Endothelial cell of umbilical vein (primary cell): Measurements from ENCODE around the gene TSEN2. TPM values are rescaled to one million over a fixed set of nuclear protein-coding genes. Genes with fewer than 3 reads are reported as not detected.

Source experiments
- BruUV-seq: library from RNA; stranded (reverse); fragments of 400-500 nt; replicated peaks from 2 replicates; lab custom pipeline; 2021; lab: Mats Ljungman, UMichigan
- CTCF ChIA-PET: fragments of 300-600, 350-600 bp; sonication (Branson Sonifier 250); formaldehyde crosslinking; loops from one replicate; lab custom pipeline; 2021; ENCODE audit warnings: antibody characterized with exemption, inconsistent platforms; lab: Charles Lee
- POLR2A ChIA-PET: fragments of 300-600, 350-600 bp; sonication (Branson Sonifier 250); formaldehyde crosslinking; loops from one replicate; lab custom pipeline; 2021; ENCODE audit warnings: antibody characterized with exemption, inconsistent platforms; lab: Charles Lee
- DNase-seq: peaks from one replicate; pipeline ENCODE4 v3.0.0-alpha.2; 2011; ENCODE audit warnings: low read depth, low spot score
- FAIRE-seq: peaks from 2 replicates; lab custom pipeline; 2011; peaks lifted over from hg19 to GRCh38; lab: Jason Lieb, UNC
- H2AFZ ChIP-seq: 2 replicates; pipeline ENCODE4 v1.6.0; 2012; ENCODE audit warnings: low read depth, low read length, control low read depth, inconsistent platforms
- H3K27ac ChIP-seq: 2 replicates; pipeline ENCODE4 v1.5.1; 2011; ENCODE audit warnings: low read depth, mild to moderate bottlenecking, control low read depth, low read length, moderate library complexity; ENCODE audit not compliant: insufficient read depth
- H3K27me3 ChIP-seq, 2 experiments: 2 replicates each; pipeline versions ENCODE4 v1.6.0 to v1.6.1; 2011; ENCODE audit warnings: low read length in 2 of 2, mixed read lengths in 1 of 2; ENCODE audit not compliant: control insufficient read depth in 2 of 2, insufficient read depth in 2 of 2
- H3K36me3 ChIP-seq, 2 experiments: 2 replicates in 1 of 2; 3 replicates in 1 of 2; pipeline ENCODE4 v1.5.1; 2011; ENCODE audit warnings: low read length in 2 of 2, mild to moderate bottlenecking in 1 of 2, moderate library complexity in 1 of 2; ENCODE audit not compliant: control insufficient read depth in 2 of 2, insufficient read depth in 2 of 2; ENCODE audit errors: extremely low read depth in 1 of 2
- H3K4me1 ChIP-seq: 3 replicates; pipeline ENCODE4 v1.5.1; 2011; ENCODE audit warnings: mild to moderate bottlenecking, low read length; ENCODE audit not compliant: control insufficient read depth, insufficient read depth; ENCODE audit errors: extremely low read depth
- H3K4me2 ChIP-seq: 2 replicates; pipeline ENCODE4 v1.6.1; 2011; ENCODE audit warnings: low read length, control low read depth, mixed read lengths; ENCODE audit not compliant: insufficient read depth
- H3K4me3 ChIP-seq, 3 experiments: fragments of 200-600 bp in 1 of 3; sonication (generic), shearing (Covaris generic) in 1 of 3; replicated peaks in 1 of 3; 2 replicates each; pipeline ENCODE4 v1.5.1; 2011 to 2016; ENCODE audit warnings: control low read depth in 3 of 3, low read length in 3 of 3, mild to moderate bottlenecking in 2 of 3, inconsistent platforms in 1 of 3, low read depth in 1 of 3, moderate library complexity in 1 of 3; ENCODE audit not compliant: insufficient read depth in 1 of 3
- H3K79me2 ChIP-seq: 2 replicates; pipeline ENCODE4 v1.6.0; 2012; ENCODE audit warnings: low read length, inconsistent platforms; ENCODE audit not compliant: control insufficient read depth, insufficient read depth
- H3K9ac ChIP-seq: replicated peaks from 2 replicates; pipeline ENCODE3; 2011; ENCODE audit warnings: low read length, control low read depth; ENCODE audit not compliant: insufficient read depth; ENCODE audit errors: extremely low read depth
- H3K9me1 ChIP-seq: replicated peaks from 3 replicates; pipeline ENCODE4 v1.6.0; 2011; ENCODE audit warnings: mild to moderate bottlenecking, low read length; ENCODE audit not compliant: control insufficient read depth, insufficient read depth; ENCODE audit errors: extremely low read depth
- H3K9me3 ChIP-seq: replicated peaks from 2 replicates; pipeline ENCODE4 v1.5.1; 2012; ENCODE audit warnings: low read length, inconsistent platforms; ENCODE audit not compliant: control insufficient read depth, insufficient read depth
- H4K20me1 ChIP-seq: replicated peaks from 2 replicates; pipeline ENCODE3; 2011; ENCODE audit warnings: mild to moderate bottlenecking, low read length; ENCODE audit not compliant: control insufficient read depth, insufficient read depth; ENCODE audit errors: extremely low read depth
- CTCF ChIP-seq, 2 donors: IDR thresholded peaks; 1 replicate in 1 of 2; 2 replicates in 1 of 2; pipeline ENCODE4 v1.5.1; 2011; ENCODE audit warnings: low read length in 2 of 2, mild to moderate bottlenecking in 2 of 2, moderate library complexity in 2 of 2, control low read depth in 1 of 2, inconsistent platforms in 1 of 2, low read depth in 1 of 2; ENCODE audit not compliant: insufficient read depth in 1 of 2; ENCODE audit errors: extremely low read depth in 1 of 2
- EZH2 ChIP-seq: IDR thresholded peaks from 2 replicates; pipeline ENCODE4 v1.6.1; 2012; ENCODE audit warnings: borderline replicate concordance, low read depth, mild to moderate bottlenecking, moderate library complexity, low read length, inconsistent platforms; ENCODE audit not compliant: severe bottlenecking
- JUN ChIP-seq: IDR thresholded peaks from 2 replicates; pipeline ENCODE4 v1.6.1; 2011; ENCODE audit warnings: borderline replicate concordance, low read depth; ENCODE audit not compliant: insufficient read length, insufficient read depth
- MAX ChIP-seq: IDR thresholded peaks from 2 replicates; pipeline ENCODE4 v1.6.1; 2011; ENCODE audit not compliant: insufficient read depth, insufficient read length
- MYC ChIP-seq: IDR thresholded peaks from one replicate; pipeline ENCODE4 v1.6.1; 2011; ENCODE audit warnings: mild to moderate bottlenecking, low read depth, low read length
- POLR2A ChIP-seq: IDR thresholded peaks from 2 replicates; pipeline ENCODE4 v1.6.1; 2012; ENCODE audit warnings: low read depth, mild to moderate bottlenecking, control low read depth, low read length
- POLR2AphosphoS5 ChIP-seq: IDR thresholded peaks from 2 replicates; pipeline ENCODE4 v1.6.1; 2012; ENCODE audit warnings: low read depth, mild to moderate bottlenecking, control low read depth, low read length, moderate library complexity; ENCODE audit not compliant: insufficient read depth
- dilution Hi-C: fragments of 300-500 bp; cut with MboI; formaldehyde crosslinking; loops from one replicate; pipeline ENCODE4 v1.15.0; 2019; ENCODE audit warnings: low sequenced_read_pairs; ENCODE audit not compliant: extremely low pct_ligation_motif_present
- intact Hi-C: fragments of 100-400 bp; cut with micrococcal nuclease; formaldehyde crosslinking; loops from one replicate; pipeline ENCODE4 v1.10.0; 2022
- polyA plus RNA-seq, 4 experiments: library from polyadenylated mRNA; depleted of rRNA in 3 of 4; stranded (reverse) in 3 of 4; unstranded in 1 of 4; fragments of >200 nt; gene quantifications; 2 replicates each; pipeline versions ENCODE4 v1.2.1 to v1.2.3, GENCODE V29; 2011 to 2012; ENCODE audit warnings: missing spikeins in 1 of 4
- total RNA-seq: library from RNA; stranded (reverse); gene quantifications from 2 replicates; pipeline ENCODE4 v1.2.3, GENCODE V29; 2021

Gene TSEN2
- total and polyA plus RNA-seq, 2 donors (not counting 3 experiments of a cell fraction or from before 2014, with no cell fraction given), result 8.3 to 12.1 TPM

- Histone ChIP-seq H3K27ac (no peak overlapping the region), H3K4me1 (peaks cover 18% of the 10 kb centered on the region), H3K9ac (no peak overlapping the region), H3K4me2 (no peak overlapping the region), H3K9me1 (no peaks in the 10 kb centered on the region), H3K36me3 (peaks cover 0 to 5% of the 10 kb centered on the region in 2 experiments), H3K79me2 (no peaks in the 10 kb centered on the region), H3K4me3 (no peak overlapping the region), H4K20me1 (no peaks in the 10 kb centered on the region), H3K27me3 (no peaks in the 10 kb centered on the region), H3K9me3 (no peaks in the 10 kb centered on the region), H2AFZ (no peak overlapping the region)
- no peak for DNase-seq
- intact Hi-C loops (no loop called here), dilution Hi-C loops (no loop called here)
- TF ChIP-seq POLR2A, result no peak
- no peak for TF ChIP-seq JUN
- no peak for TF ChIP-seq CTCF (IDR thresholded peaks at IDR 0.05; ENCODE audit: extremely low read depth in 1 of 2, insufficient read depth in 1 of 2, low read depth in 1 of 2, low read length in 2 of 2)
- TF ChIP-seq MAX, result no peak
- TF ChIP-seq POLR2AphosphoS5, result no peak
- no peak for TF ChIP-seq MYC
- no peak for TF ChIP-seq EZH2
- POLR2A ChIA-PET, result no interaction called here
- no TSS peak for BruUV-seq
- CTCF ChIA-PET, result interaction anchor here (1.3 to 2.6 kb wide), 2 partner anchors 21 to 371 kb away, joined by 5 to 8 read pairs; partner anchors contain the start of gene TSEN2
- no peak for FAIRE-seq
Measured at GRCh38 chr3:12506201-12506709, 22.0 kb downstream of the TSEN2 start.
